Sciatic nerve (tissue), 2 donors: ENCODE measurements around the gene METTL25B. TPM values are rescaled to one million over a fixed set of nuclear protein-coding genes. Genes with fewer than 3 reads are reported as not detected.
A peak's percentile ranks its signal among the peaks of the same experiment; 100 is the strongest.

Experiments used
- ATAC-seq: fragments of 200-7000 bp; cut with Tn5 transposase; one replicate; pipeline ENCODE4 v1.9.1; 2020; ENCODE audit warnings: mild to moderate bottlenecking, moderate library complexity
- DNase-seq: peaks from one replicate; pipeline ENCODE4 v3.0.0-alpha.2; 2020; ENCODE audit warnings: low spot score
- intact Hi-C: fragments of 100-400 bp; cut with DNase I; formaldehyde crosslinking; loops from one replicate; pipeline ENCODE4 v1.14.2; 2022
- total RNA-seq: library from RNA; stranded (reverse); fragmentation: NEBNext Ultra II Directional; extraction: Animal tissue kit (Norgen Biotek cat#: 25700); gene quantifications from one replicate; pipeline ENCODE4 v1.2.1, GENCODE V29; 2021
- donor health status: DM: no; HTN: no; CAD: no.
- donor health status: DM: no; HTN: no; CAD: no.

The METTL25B gene
- total RNA-seq, 1 donor from 2014 or later: 35.9 TPM

DNA sequence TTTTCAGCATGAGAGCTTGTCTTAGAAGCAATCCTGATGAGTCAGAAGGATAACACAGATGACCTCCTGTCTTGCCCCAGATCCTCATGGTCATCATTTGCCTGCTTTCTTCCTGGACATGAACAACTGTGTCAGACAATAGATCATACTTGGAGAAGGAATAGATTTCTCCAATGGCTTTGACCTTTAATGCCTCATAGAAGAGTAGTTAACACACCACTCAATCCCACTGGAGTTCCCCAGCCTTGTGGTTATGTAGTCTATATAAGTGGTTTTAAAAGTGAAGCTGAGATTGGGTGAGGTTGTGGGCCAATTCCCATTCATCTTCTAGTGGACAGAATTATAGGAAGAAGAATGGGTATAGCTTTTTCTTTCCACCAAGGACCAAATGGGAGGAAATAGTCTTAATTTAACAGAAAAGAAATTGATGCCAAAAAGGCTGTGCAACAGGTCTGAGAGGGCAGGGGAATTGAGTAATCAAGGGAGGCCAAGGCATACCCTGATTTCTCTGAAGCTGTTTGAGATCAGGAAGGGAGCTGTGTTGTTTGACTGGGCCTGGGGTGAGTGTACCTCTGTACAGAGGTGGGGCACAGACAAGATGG, 53.4 kb downstream of the METTL25B start:
- ATAC-seq: peak; percentile 88

DNA sequence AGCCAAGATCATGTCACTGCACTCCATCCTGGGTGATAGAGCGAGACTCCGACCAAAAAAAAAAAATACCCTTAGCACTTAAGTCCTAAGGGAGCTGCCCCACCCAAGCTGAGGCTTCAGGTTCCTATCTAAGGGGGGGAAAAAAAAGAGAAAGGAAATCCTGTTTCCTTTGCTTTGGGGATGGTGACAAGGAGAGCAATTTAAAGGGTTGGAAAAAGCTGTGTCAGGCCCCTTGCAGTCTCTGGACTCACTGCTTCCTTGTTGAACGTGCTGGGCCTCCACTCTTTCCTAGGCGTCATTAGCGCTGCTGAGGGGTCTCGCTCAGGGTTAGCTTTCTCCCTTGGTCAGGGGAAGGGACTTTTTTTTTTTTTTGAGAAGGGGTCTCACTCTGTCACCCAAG, 57.2 kb downstream of the METTL25B start:
- no peak for ATAC-seq
- DNase-seq: no peak
- intact Hi-C loops: no loop called here

More for the DNA sequence above, 53.4 kb downstream of the METTL25B start:
- intact Hi-C loops: no loop called here
- DNase-seq: no peak

Other genes with a start within 250 kb of the METTL25B start
- gene MEF2D, start 227.7 kb upstream of the METTL25B start, total RNA-seq: 66.8 TPM
- gene IQGAP3, start 155.9 kb upstream of the METTL25B start, total RNA-seq: 0.76 TPM
- not detected for gene TTC24, start 148.7 kb upstream of the METTL25B start, total RNA-seq
- gene NAXE, start 136.7 kb upstream of the METTL25B start, total RNA-seq: 47.3 TPM
- gene GPATCH4, start 127.0 kb upstream of the METTL25B start, total RNA-seq: 19.7 TPM
- 5.5 TPM for gene HAPLN2, start 109.1 kb upstream of the METTL25B start, total RNA-seq
- gene BCAN, start 86.4 kb upstream of the METTL25B start, total RNA-seq: 0.27 TPM
- gene NES, start 51.1 kb upstream of the METTL25B start, total RNA-seq: 126 TPM
- gene CRABP2, start 22.9 kb upstream of the METTL25B start, total RNA-seq: 40.0 TPM
- gene ISG20L2, start 297 bp downstream of the METTL25B start, total RNA-seq: 19.4 TPM
- gene MRPL24, start 12.6 kb downstream of the METTL25B start, total RNA-seq: 59.5 TPM
- gene HDGF, start 23.2 kb downstream of the METTL25B start, total RNA-seq: 112 TPM
- gene PRCC, start 39.1 kb downstream of the METTL25B start, total RNA-seq: 52.8 TPM
- gene SH2D2A, start 88.4 kb downstream of the METTL25B start, total RNA-seq: 1.6 TPM
- gene INSRR, start 130.6 kb downstream of the METTL25B start, total RNA-seq: 0.40 TPM
- gene NTRK1, start 132.4 kb downstream of the METTL25B start, total RNA-seq: 1.8 TPM
- 74.7 TPM for gene PEAR1, start 165.2 kb downstream of the METTL25B start, total RNA-seq
- gene LRRC71, start 192.2 kb downstream of the METTL25B start, total RNA-seq: 2.5 TPM